Effector memory CD8-positive, alpha-beta T cell (primary cell): ENCODE data around the gene CFAP54.
A peak's percentile ranks its signal among the peaks of the same experiment; 100 is the strongest.
"Not testable (repeated sequence)": the region's sequence is repeated elsewhere in the genome, so short reads cannot be mapped to it uniquely, and the experiment has no call there.

ENCODE experiments used
- ATAC-seq: fragments of 150-1000 bp; cut with Tn5 transposase; replicated peaks from 2 replicates; pipeline ENCODE4 v1.10.0; 2021; ENCODE audit warnings: mild to moderate bottlenecking, moderate library complexity
- DNase-seq, 3 experiments: peaks; one replicate each; pipeline ENCODE4 v3.0.0; 2021
- H3K27ac Mint-ChIP-seq, 2 donors: one replicate each; pipeline ENCODE4 v1.8.0; 2022; ENCODE audit warnings: mild to moderate bottlenecking in 2 of 2, mixed read lengths in 2 of 2, moderate library complexity in 2 of 2
- H3K27me3 Mint-ChIP-seq, 2 donors: one replicate each; pipeline ENCODE4 v1.8.0; 2022; ENCODE audit warnings: mixed read lengths in 2 of 2
- H3K36me3 Mint-ChIP-seq: one replicate; pipeline ENCODE4 v1.8.0; 2022; ENCODE audit warnings: mild to moderate bottlenecking, moderate library complexity, mixed read lengths; ENCODE audit not compliant: insufficient read depth
- H3K4me1 Mint-ChIP-seq, 2 donors: one replicate each; pipeline ENCODE4 v1.8.0; 2022; ENCODE audit warnings: low read depth in 2 of 2, mixed read lengths in 2 of 2
- H3K4me3 Mint-ChIP-seq, 2 donors: one replicate each; pipeline ENCODE4 v1.8.0; 2022; ENCODE audit warnings: mild to moderate bottlenecking in 2 of 2, mixed read lengths in 2 of 2, moderate library complexity in 2 of 2
- H3K9me3 Mint-ChIP-seq, 2 donors: one replicate each; pipeline ENCODE4 v1.8.0; 2022; ENCODE audit warnings: mixed read lengths in 2 of 2

CFAP54 gene

DNA sequence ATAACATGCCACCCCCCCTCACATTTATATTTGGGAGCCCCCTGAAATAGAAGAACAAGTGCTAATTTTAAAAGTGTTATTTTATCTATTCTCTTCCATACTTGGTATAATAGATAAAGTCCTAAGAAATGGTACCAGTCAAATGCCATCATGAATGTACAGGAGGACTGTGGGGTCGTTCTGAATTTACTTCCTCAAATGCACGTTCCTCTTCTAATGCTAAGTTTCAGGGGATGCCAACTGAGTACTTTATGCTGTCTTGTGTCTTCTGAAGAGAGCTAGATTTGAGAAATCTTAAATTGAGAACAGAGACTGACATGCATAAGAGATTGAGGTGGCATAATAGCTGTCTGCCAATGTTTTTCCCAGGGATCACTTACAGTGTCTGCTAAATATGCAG is 59.0 kb downstream of the CFAP54 start:
- DNase-seq (no peak), ATAC-seq (no peak)
- Mint-ChIP-seq H3K9me3 (peaks cover 0 to 3% of the 10 kb centered on the region in 2 donors), H3K27ac (no peak overlapping the region), H3K4me3 (no peak overlapping the region), H3K4me1 (no peaks in the 10 kb centered on the region), H3K27me3 (peaks cover 13 to 25% of the 10 kb centered on the region in 2 donors), H3K36me3 (peaks cover 2% of the 10 kb centered on the region)

DNA sequence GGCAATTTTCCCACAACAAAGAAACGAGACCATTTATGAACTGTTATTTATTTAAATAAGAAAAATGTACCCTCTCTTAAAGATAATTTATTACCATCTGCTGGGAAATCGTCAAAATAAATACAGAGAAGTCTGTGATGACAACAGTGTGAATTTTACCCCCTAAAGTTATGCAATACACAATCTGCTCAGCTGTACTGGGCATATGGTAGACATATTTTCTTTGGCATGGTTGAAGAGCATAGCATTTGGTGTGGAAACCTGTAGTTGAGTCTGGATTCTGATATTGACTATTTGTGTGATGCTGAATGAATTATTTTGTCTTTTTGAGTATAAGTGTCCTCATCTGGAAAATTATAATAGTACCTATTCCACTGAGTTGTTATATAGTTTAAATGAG is 60.0 kb downstream of the CFAP54 start:
- no peaks in the 10 kb centered on the region for H3K9me3 Mint-ChIP-seq
- H3K36me3 Mint-ChIP-seq, result peaks cover 2% of the 10 kb centered on the region
- no peak for DNase-seq
- ATAC-seq, result no peak
- no peaks in the 10 kb centered on the region for H3K4me1 Mint-ChIP-seq
- no peak overlapping the region for H3K27ac Mint-ChIP-seq
- H3K27me3 Mint-ChIP-seq, result peaks cover 13 to 21% of the 10 kb centered on the region in 2 donors
- H3K4me3 Mint-ChIP-seq, result no peak overlapping the region

DNA sequence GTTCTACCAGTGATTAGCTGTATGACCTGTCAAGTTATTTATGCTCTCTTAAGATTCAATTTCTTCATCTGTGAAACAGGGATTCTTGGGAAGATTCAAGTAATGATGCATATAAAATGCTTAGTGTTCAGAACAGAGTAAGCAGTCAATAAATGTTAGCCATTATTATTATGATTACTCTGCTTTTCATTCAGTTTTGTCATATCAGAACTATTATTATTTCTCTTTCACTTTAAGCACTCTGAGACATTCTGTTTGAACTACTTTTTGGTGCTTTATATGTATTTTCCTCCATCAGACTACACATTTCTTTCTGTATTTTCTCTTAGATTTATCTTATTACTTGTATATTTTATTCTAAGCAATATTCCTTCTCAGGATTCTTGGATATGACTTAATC is 81.2 kb downstream of the CFAP54 start:
- no peaks in the 10 kb centered on the region for H3K9me3 Mint-ChIP-seq
- H3K4me3 Mint-ChIP-seq, result no peak overlapping the region
- peaks cover 2% of the 10 kb centered on the region for H3K36me3 Mint-ChIP-seq
- H3K4me1 Mint-ChIP-seq, result peaks cover 2 to 6% of the 10 kb centered on the region in 2 donors
- H3K27me3 Mint-ChIP-seq, result peaks cover 21 to 38% of the 10 kb centered on the region in 2 donors
- H3K27ac Mint-ChIP-seq, result peak overlapping the region in 1 of 2 donors; percentile 13
- no peak for ATAC-seq
- DNase-seq, result no peak

DNA sequence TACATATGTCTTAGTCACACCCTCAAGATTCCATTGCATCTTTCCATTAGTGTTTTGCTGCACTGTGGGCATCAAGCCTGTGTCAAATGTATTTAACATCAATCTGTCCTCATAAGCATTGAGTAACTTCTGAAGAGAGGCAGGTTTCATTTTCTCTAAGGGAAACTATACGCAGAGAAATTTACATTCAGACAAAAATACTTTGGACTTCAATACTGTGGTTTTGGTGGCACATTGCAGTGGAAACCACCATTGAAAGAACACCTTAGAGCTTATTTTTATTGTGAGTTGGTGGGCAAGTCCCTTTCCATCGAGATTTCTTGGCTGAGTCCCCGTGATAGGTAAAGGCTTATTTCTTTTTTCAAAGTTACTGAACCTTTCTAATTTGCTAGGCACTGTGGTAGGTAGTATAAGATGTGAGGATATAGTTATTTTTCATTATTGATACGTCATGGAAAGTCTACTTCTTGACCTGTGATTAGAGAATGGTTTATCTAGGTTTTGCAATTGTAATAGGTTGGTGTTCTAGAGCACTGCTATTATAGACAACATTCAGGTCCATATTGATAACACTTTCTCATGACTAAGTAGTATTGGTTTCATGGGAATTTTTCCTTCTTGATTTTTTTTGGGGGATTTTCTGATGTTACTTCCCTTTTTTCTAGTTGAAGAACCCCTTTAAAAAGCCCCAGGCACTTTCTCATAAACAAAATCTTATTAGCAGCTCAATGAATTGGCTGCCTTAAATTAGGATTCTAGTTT is 81.9 kb downstream of the CFAP54 start:
- Mint-ChIP-seq H3K27me3 (peaks cover 14 to 31% of the 10 kb centered on the region in 2 donors), H3K36me3 (no peaks in the 10 kb centered on the region), H3K9me3 (no peaks in the 10 kb centered on the region), H3K4me3 (peak overlapping the region; percentile 19 to 47), H3K27ac (peak overlapping the region in 1 of 2 donors; percentile 13), H3K4me1 (peaks cover 2 to 6% of the 10 kb centered on the region in 2 donors)
- ATAC-seq, result peak; percentile 60
- no peak for DNase-seq

DNA sequence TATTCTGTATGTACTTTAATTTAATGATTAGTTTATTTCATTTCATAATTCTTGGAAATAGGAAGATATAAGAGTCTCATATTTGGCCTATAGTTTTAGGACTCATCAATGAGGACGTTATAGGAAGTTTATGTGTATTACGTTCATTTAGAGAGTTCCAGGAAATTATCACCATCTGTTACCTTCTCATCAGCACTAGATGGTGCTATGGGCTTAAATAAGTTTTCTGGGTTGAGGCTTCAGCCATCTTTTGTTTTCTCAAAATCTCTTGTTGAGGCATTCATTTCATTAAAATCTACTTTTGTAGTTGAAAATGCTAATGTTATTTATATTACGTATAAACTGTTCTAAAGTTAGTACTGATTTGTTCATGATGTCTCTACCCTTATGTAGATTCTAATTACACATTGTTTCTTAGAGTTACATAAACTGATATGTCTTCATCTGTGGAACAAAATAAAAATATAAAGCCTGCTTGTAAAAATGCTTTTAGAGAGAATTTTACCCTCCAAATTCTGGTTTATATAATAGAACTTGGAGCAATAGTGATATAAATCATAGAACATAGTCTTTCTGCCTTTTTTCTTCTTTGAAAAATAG is 89.2 kb downstream of the CFAP54 start:
- Mint-ChIP-seq H3K27me3 (no peaks in the 10 kb centered on the region), H3K36me3 (no peaks in the 10 kb centered on the region), H3K4me1 (no peaks in the 10 kb centered on the region), H3K4me3 (no peak overlapping the region), H3K27ac (no peak overlapping the region), H3K9me3 (no peaks in the 10 kb centered on the region)
- DNase-seq (peak in 2 of 3 experiments; percentile 11 to 14), ATAC-seq (peak; percentile 78)

DNA sequence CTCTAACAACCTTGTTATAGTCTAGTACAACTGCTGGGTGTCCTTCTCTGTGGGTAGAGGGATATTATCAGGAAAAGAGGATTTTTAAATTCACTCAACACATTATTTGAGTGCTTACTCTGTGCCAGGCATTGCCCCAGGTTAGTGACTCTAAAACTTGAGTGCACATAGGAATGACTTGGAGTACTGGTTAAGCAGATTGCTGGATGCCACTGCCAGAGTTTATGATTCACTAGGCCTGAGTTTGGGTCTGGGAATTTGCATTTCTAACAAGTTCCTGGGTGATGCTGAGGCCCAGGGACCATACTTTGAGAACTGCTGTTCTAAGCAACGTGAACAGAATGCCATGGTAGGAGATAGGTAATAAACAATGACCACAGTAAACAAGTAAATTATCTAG is 96.6 kb downstream of the CFAP54 start:
- H3K9me3 Mint-ChIP-seq, result no peaks in the 10 kb centered on the region
- ATAC-seq, result no peak
- peaks cover 0 to 3% of the 10 kb centered on the region in 2 donors for H3K4me1 Mint-ChIP-seq
- no peak for DNase-seq
- peaks cover 16 to 37% of the 10 kb centered on the region in 2 donors for H3K27me3 Mint-ChIP-seq
- no peak overlapping the region for H3K4me3 Mint-ChIP-seq
- H3K36me3 Mint-ChIP-seq, result no peaks in the 10 kb centered on the region
- H3K27ac Mint-ChIP-seq, result no peak overlapping the region

DNA sequence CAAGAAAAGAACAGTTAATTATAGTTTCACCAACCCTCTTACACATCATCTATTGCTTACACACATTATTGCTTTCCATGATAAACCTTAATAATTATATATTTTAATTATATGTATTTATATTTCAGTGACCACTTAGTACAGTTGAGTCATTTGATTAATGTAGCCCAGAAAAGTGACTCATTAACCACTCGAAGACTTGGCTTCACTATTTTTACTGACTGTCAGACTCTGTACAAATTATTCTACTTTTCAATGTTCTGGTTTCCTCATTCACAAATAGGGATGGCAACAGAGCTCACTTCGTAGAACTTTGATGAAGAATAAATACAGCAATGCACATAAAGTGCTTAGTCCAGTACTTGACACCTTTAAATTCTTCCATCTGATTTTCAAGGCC is 98.3 kb downstream of the CFAP54 start:
- Mint-ChIP-seq H3K27ac (no peak overlapping the region), H3K9me3 (no peaks in the 10 kb centered on the region), H3K4me3 (no peak overlapping the region), H3K36me3 (no peaks in the 10 kb centered on the region), H3K27me3 (peaks cover 17 to 43% of the 10 kb centered on the region in 2 donors), H3K4me1 (peaks cover 0 to 5% of the 10 kb centered on the region in 2 donors)
- ATAC-seq (no peak), DNase-seq (no peak)

DNA sequence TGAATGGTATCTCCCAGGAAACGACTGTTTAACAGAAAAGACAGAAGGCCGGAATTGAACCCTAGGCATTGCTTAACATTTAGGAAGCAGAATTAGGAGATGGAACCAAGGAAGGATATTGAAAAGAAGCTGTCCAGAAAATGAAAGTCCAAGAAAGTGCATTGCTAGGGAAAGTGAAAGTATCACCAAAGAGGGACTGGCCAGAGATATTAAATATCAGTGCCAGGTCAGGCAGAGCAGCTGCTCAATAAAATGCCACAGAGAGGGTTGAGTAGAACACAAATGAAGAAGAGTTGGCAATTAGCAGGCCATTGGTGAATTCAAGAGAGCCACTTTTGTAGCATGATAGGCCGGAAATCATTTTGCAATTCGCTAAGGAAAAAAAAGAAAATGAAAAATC is 101.6 kb downstream of the CFAP54 start:
- H3K4me3 Mint-ChIP-seq, result no peak overlapping the region
- no peak overlapping the region for H3K27ac Mint-ChIP-seq
- no peaks in the 10 kb centered on the region for H3K36me3 Mint-ChIP-seq
- ATAC-seq (no peak), DNase-seq (no peak)
- peaks cover 0 to 5% of the 10 kb centered on the region in 2 donors for H3K4me1 Mint-ChIP-seq
- no peaks in the 10 kb centered on the region for H3K9me3 Mint-ChIP-seq
- peaks cover 27 to 43% of the 10 kb centered on the region in 2 donors for H3K27me3 Mint-ChIP-seq

DNA sequence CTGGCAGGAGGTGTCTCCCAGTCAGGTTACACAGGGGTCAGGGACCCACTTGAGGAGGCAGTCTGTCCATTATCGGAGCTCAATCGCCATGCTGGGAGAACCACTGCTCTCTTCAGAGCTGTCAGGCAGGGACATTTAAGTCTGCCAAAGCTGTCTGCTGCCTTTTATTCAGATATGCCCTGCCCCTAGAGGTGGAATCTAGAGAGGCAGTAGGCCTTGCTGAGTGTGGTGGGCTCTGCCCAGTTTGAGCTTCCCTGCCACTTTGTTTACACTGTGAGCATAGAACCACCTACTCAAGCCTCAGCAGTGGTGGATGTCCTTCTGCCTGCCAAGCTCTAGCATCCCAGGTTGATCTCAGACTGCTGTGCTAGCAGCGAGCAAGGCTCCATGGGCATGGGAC is 115.0 kb downstream of the CFAP54 start:
- not testable (repeated sequence) for H3K36me3 Mint-ChIP-seq, H3K4me3 Mint-ChIP-seq, H3K9me3 Mint-ChIP-seq, H3K4me1 Mint-ChIP-seq, H3K27ac Mint-ChIP-seq, DNase-seq, ATAC-seq
- H3K27me3 Mint-ChIP-seq, result peaks cover 70 to 71% of the 10 kb centered on the region in 2 donors

DNA sequence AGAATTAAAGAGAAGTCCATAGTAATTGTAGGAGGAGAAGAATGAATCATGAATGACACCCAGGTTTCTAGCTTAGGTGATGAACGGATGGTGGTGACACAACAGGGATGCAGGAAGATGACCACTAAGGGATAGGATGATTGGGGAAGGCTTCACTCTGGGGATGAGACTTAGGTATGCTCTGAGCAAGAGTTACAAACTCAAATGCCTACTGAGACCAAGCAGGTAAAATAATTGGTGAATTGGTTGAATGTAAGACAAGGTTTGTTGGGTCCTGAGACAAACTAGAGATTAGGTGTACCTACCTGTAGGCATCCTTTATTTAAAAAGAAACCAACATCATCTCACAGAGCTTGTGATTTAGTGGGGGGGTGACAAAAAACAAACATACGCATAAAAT is 116.3 kb downstream of the CFAP54 start:
- DNase-seq, result no peak
- H3K27ac Mint-ChIP-seq, result no peak overlapping the region
- no peak overlapping the region for H3K4me3 Mint-ChIP-seq
- H3K27me3 Mint-ChIP-seq, result peaks cover 61 to 71% of the 10 kb centered on the region in 2 donors
- no peak for ATAC-seq
- H3K36me3 Mint-ChIP-seq, result no peaks in the 10 kb centered on the region
- H3K9me3 Mint-ChIP-seq, result no peaks in the 10 kb centered on the region
- H3K4me1 Mint-ChIP-seq, result no peaks in the 10 kb centered on the region

DNA sequence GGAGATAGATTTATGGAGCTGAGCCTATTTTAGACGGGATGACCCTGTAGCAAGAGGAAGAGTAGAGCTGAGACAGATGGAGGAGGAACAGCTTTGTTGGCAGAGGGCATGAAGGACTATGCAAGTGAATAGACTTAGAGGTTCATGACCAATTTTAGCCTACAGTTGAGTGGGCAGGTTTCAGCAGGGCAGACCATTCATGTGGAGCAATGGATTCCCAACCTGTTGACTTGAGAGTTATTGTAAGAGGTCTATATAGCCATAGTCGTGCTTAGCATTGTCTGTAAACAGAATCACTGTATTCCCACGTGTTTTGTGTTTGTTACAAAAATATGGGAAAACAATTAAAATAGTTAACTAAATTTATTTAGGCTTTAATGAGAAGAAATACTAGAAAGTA is 116.8 kb downstream of the CFAP54 start:
- H3K27ac Mint-ChIP-seq, result no peak overlapping the region
- peaks cover 58 to 71% of the 10 kb centered on the region in 2 donors for H3K27me3 Mint-ChIP-seq
- H3K4me3 Mint-ChIP-seq, result no peak overlapping the region

DNA sequence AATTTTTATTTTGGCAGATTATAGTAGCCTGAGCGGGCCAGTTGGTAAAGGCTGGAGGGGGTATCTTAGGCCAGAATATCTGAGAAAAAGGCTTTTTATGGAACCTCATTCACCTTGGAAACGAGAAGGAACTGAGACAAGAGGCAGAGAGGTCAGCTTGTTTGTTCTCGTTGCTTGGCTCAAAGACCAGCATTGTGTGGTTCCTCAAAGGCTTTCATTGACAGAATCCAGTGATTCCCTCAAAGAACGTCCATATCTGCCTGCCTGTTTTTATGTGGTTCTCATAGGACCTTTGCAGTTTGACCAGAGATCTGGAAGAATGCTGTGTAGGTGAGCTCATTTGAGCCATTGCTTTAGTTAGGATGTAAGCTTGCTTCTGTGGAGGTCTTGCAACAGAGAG is 117.3 kb downstream of the CFAP54 start:
- DNase-seq (no peak), ATAC-seq (no peak)
- no peaks in the 10 kb centered on the region for H3K9me3 Mint-ChIP-seq
- peaks cover 63 to 72% of the 10 kb centered on the region in 2 donors for H3K27me3 Mint-ChIP-seq
- H3K27ac Mint-ChIP-seq, result no peak overlapping the region
- no peaks in the 10 kb centered on the region for H3K4me1 Mint-ChIP-seq
- H3K4me3 Mint-ChIP-seq, result no peak overlapping the region
- H3K36me3 Mint-ChIP-seq, result no peaks in the 10 kb centered on the region

More for the DNA sequence above, 116.8 kb downstream of the CFAP54 start:
- H3K4me1 Mint-ChIP-seq, result no peaks in the 10 kb centered on the region
- ATAC-seq (no peak), DNase-seq (no peak)
- no peaks in the 10 kb centered on the region for H3K36me3 Mint-ChIP-seq
- no peaks in the 10 kb centered on the region for H3K9me3 Mint-ChIP-seq

DNA sequence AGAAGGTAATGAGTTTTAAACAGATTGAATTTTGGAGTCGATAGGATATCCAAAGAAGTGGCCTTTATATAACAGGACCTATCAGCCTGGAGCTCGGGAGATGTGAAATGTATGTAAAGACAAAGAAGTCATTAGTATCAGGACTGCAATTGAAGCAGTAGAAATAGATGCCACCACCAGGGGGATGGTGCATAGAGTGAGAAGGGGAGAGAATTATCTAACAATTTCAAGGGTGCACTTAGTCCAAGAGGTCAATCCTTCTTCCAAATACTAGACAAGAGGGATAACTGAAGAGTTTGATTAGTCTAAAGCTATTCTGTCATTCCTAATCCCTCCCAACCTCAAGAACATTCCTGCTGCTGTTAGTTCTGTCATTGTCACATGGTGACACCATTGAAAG is 127.8 kb downstream of the CFAP54 start:
- H3K27ac Mint-ChIP-seq, result no peak overlapping the region
- H3K36me3 Mint-ChIP-seq, result no peaks in the 10 kb centered on the region
- no peak overlapping the region for H3K4me3 Mint-ChIP-seq
- DNase-seq, result no peak
- H3K4me1 Mint-ChIP-seq, result no peaks in the 10 kb centered on the region
- H3K9me3 Mint-ChIP-seq, result no peaks in the 10 kb centered on the region
- ATAC-seq, result no peak
- H3K27me3 Mint-ChIP-seq, result peaks cover 13 to 22% of the 10 kb centered on the region in 2 donors

DNA sequence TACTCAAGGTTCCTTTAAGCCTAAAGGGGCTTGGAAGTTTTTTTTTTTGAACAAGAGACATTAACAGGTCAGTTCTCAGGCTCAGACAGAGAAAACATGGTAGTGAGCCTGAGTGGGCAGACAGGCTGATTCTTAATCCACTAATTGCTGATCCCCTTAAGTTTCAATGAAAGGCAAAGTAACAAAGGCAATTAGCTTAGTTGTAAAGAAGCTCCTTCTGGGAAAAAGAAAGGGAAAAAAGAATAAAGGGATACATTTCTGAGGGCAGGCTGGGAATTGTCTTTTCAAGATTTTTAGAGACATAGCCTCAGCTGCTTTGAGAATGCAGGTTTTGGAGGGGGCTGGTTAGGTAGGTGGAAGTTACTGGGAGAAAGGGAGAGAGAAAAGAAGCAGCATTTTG is 133.8 kb downstream of the CFAP54 start:
- H3K4me1 Mint-ChIP-seq, result no peaks in the 10 kb centered on the region
- no peaks in the 10 kb centered on the region for H3K36me3 Mint-ChIP-seq
- H3K27ac Mint-ChIP-seq, result no peak overlapping the region
- no peaks in the 10 kb centered on the region for H3K9me3 Mint-ChIP-seq
- no peak for DNase-seq
- H3K27me3 Mint-ChIP-seq, result peaks cover 0 to 6% of the 10 kb centered on the region in 2 donors
- no peak overlapping the region for H3K4me3 Mint-ChIP-seq
- no peak for ATAC-seq
